ENCODE measurements around the gene ZNF248. TPM values are rescaled to one million over a fixed set of nuclear protein-coding genes. Genes with fewer than 3 reads are reported as not detected.

The ZNF248 gene
- total RNA-seq, 5 donors from 2014 or later (not counting 1 experiment from before 2014, with no cell fraction given): 7.0 to 15.6 (median 13.4) TPM

GRCh38 chr10:37872283-37872682 is 14.9 kb upstream of the ZNF248 start:
- Histone ChIP-seq H3K36me3 (ENCODE audit: control insufficient read depth in 2 of 2, extremely low read depth in 1 of 2, insufficient read depth in 1 of 2, low read length in 1 of 2) (no peaks in the 10 kb centered on the region), H3K27ac (ENCODE audit: low read length) (no peak overlapping the region), H3K9me3 (no peaks in the 10 kb centered on the region), H3K4me3 (ENCODE audit: control insufficient read depth in 1 of 2, extremely low read depth in 1 of 2, low read length in 1 of 2) (no peak overlapping the region), H3K4me1 (ENCODE audit: control insufficient read depth in 1 of 2, extremely low read depth in 1 of 2, insufficient read depth in 2 of 2, low read length in 2 of 2) (no peaks in the 10 kb centered on the region), H3K27me3 (replicated peaks in 1 of 2; ENCODE audit: control insufficient read depth in 2 of 2, extremely low read depth in 1 of 2, insufficient read depth in 2 of 2, low read length in 1 of 2) (no peaks in the 10 kb centered on the region)
- H3K4me3 Mint-ChIP-seq: no peak overlapping the region
- no CpG with 5 or more reads among the region's 5 CpGs for WGBS (ENCODE audit: insufficient coverage)
- no peaks in the 10 kb centered on the region for H3K36me3 Mint-ChIP-seq
- ATAC-seq (replicated peaks in 1 of 4): no peak
- no peaks in the 10 kb centered on the region for H3K4me1 Mint-ChIP-seq
- no peaks in the 10 kb centered on the region for H3K9me3 Mint-ChIP-seq
- POLR2A ChIA-PET: interaction anchor here in 1 of 2 donors (0.5 kb wide), 1 partner anchor 9 kb away, joined by 3 read pairs; no protein-coding TSS in a partner anchor
- H3K27ac Mint-ChIP-seq: no peak overlapping the region
- no peaks in the 10 kb centered on the region for H3K27me3 Mint-ChIP-seq
- no peak for DNase-seq
- CTCF ChIA-PET: no interaction called here

GRCh38 chr10:37871568-37872251 is 14.3 kb upstream of the ZNF248 start:
- POLR2A ChIA-PET: interaction anchor here in 1 of 2 donors (0.5 kb wide), 1 partner anchor 10 kb away, joined by 3 read pairs; no protein-coding TSS in a partner anchor

GRCh38 chr10:37871143-37871542 is 13.7 kb upstream of the ZNF248 start:
- ChIA-PET POLR2A (no interaction called here), CTCF (no interaction called here)
- Histone ChIP-seq H3K27me3 (replicated peaks in 1 of 2; ENCODE audit: control insufficient read depth in 2 of 2, extremely low read depth in 1 of 2, insufficient read depth in 2 of 2, low read length in 1 of 2) (no peaks in the 10 kb centered on the region), H3K36me3 (ENCODE audit: control insufficient read depth in 2 of 2, extremely low read depth in 1 of 2, insufficient read depth in 1 of 2, low read length in 1 of 2) (no peaks in the 10 kb centered on the region), H3K27ac (ENCODE audit: low read length) (no peak overlapping the region), H3K9me3 (no peaks in the 10 kb centered on the region), H3K4me1 (ENCODE audit: control insufficient read depth in 1 of 2, extremely low read depth in 1 of 2, insufficient read depth in 2 of 2, low read length in 2 of 2) (no peaks in the 10 kb centered on the region), H3K4me3 (ENCODE audit: control insufficient read depth in 1 of 2, extremely low read depth in 1 of 2, low read length in 1 of 2) (no peak overlapping the region)
- DNase-seq (no peak), ATAC-seq (replicated peaks in 1 of 4) (no peak)
- Mint-ChIP-seq H3K36me3 (no peaks in the 10 kb centered on the region), H3K27ac (no peak overlapping the region), H3K4me1 (no peaks in the 10 kb centered on the region), H3K27me3 (no peaks in the 10 kb centered on the region), H3K9me3 (no peaks in the 10 kb centered on the region), H3K4me3 (no peak overlapping the region)
- WGBS (ENCODE audit: insufficient coverage): no CpG with 5 or more reads among the region's 2 CpGs

More at GRCh38 chr10:37871568-37872251, 14.3 kb upstream of the ZNF248 start:
- H3K27me3 Mint-ChIP-seq: no peaks in the 10 kb centered on the region
- H3K27me3 ChIP-seq (replicated peaks in 1 of 2; ENCODE audit: control insufficient read depth in 2 of 2, extremely low read depth in 1 of 2, insufficient read depth in 2 of 2, low read length in 1 of 2): no peaks in the 10 kb centered on the region
- no peaks in the 10 kb centered on the region for H3K4me1 ChIP-seq (ENCODE audit: control insufficient read depth in 1 of 2, extremely low read depth in 1 of 2, insufficient read depth in 2 of 2, low read length in 2 of 2)
- CTCF ChIA-PET: no interaction called here
- no peaks in the 10 kb centered on the region for H3K36me3 Mint-ChIP-seq
- H3K27ac Mint-ChIP-seq: no peak overlapping the region
- H3K4me1 Mint-ChIP-seq: no peaks in the 10 kb centered on the region
- no peaks in the 10 kb centered on the region for H3K36me3 ChIP-seq (ENCODE audit: control insufficient read depth in 2 of 2, extremely low read depth in 1 of 2, insufficient read depth in 1 of 2, low read length in 1 of 2)
- WGBS (ENCODE audit: insufficient coverage): 64% methylated on average over 2 of the region's 7 CpGs
- DNase-seq: no peak
- no peaks in the 10 kb centered on the region for H3K9me3 ChIP-seq
- H3K4me3 Mint-ChIP-seq: no peak overlapping the region
- no peak for ATAC-seq (replicated peaks in 1 of 4)
- H3K9me3 Mint-ChIP-seq: no peaks in the 10 kb centered on the region
- H3K27ac ChIP-seq (ENCODE audit: low read length): no peak overlapping the region
- H3K4me3 ChIP-seq (ENCODE audit: control insufficient read depth in 1 of 2, extremely low read depth in 1 of 2, low read length in 1 of 2): no peak overlapping the region

- no peaks in the 10 kb centered on the region for H3K4me1 ChIP-seq (ENCODE audit: control insufficient read depth in 1 of 2, extremely low read depth in 1 of 2, insufficient read depth in 2 of 2, low read length in 2 of 2)
- POLR2A ChIA-PET: interaction anchor here in 1 of 2 donors (0.7 kb wide), 1 partner anchor 182 kb away, joined by 8 read pairs; no protein-coding TSS in a partner anchor
- no peak overlapping the region for H3K27ac Mint-ChIP-seq
- no peaks in the 10 kb centered on the region for H3K9me3 ChIP-seq
- H3K27me3 Mint-ChIP-seq: no peaks in the 10 kb centered on the region
- H3K4me1 Mint-ChIP-seq: no peaks in the 10 kb centered on the region
- no peak overlapping the region for H3K27ac ChIP-seq (ENCODE audit: low read length)
- ATAC-seq (replicated peaks in 1 of 4) (no peak), DNase-seq (no peak)
- CTCF ChIA-PET: no interaction called here
- no CpG with 5 or more reads among the region's 3 CpGs for WGBS (ENCODE audit: insufficient coverage)
- no peak overlapping the region for H3K4me3 Mint-ChIP-seq
- H3K9me3 Mint-ChIP-seq: no peaks in the 10 kb centered on the region
- no peaks in the 10 kb centered on the region for H3K36me3 Mint-ChIP-seq
- no peaks in the 10 kb centered on the region for H3K27me3 ChIP-seq (replicated peaks in 1 of 2; ENCODE audit: control insufficient read depth in 2 of 2, extremely low read depth in 1 of 2, insufficient read depth in 2 of 2, low read length in 1 of 2)
- no peaks in the 10 kb centered on the region for H3K36me3 ChIP-seq (ENCODE audit: control insufficient read depth in 2 of 2, extremely low read depth in 1 of 2, insufficient read depth in 1 of 2, low read length in 1 of 2)
- H3K4me3 ChIP-seq (ENCODE audit: control insufficient read depth in 1 of 2, extremely low read depth in 1 of 2, low read length in 1 of 2): no peak overlapping the region
Measured at GRCh38 chr10:37868796-37869195, 11.4 kb upstream of the ZNF248 start.

GRCh38 chr10:37865957-37866803 is 8.8 kb upstream of the ZNF248 start:
- Histone ChIP-seq H3K36me3 (ENCODE audit: control insufficient read depth in 2 of 2, extremely low read depth in 1 of 2, insufficient read depth in 1 of 2, low read length in 1 of 2) (no peaks in the 10 kb centered on the region), H3K4me1 (ENCODE audit: control insufficient read depth in 1 of 2, extremely low read depth in 1 of 2, insufficient read depth in 2 of 2, low read length in 2 of 2) (no peaks in the 10 kb centered on the region), H3K27ac (ENCODE audit: low read length) (no peak overlapping the region), H3K27me3 (replicated peaks in 1 of 2; ENCODE audit: control insufficient read depth in 2 of 2, extremely low read depth in 1 of 2, insufficient read depth in 2 of 2, low read length in 1 of 2) (no peaks in the 10 kb centered on the region), H3K4me3 (ENCODE audit: control insufficient read depth in 1 of 2, extremely low read depth in 1 of 2, low read length in 1 of 2) (no peak overlapping the region), H3K9me3 (no peaks in the 10 kb centered on the region)
- Mint-ChIP-seq H3K27ac (no peak overlapping the region), H3K9me3 (no peaks in the 10 kb centered on the region), H3K36me3 (no peaks in the 10 kb centered on the region), H3K27me3 (no peaks in the 10 kb centered on the region), H3K4me3 (no peak overlapping the region), H3K4me1 (peaks cover 0 to 2% (median 0%) of the 10 kb centered on the region in 3 donors)
- ChIA-PET POLR2A (interaction anchor here in 1 of 2 donors (0.6 kb wide), 1 partner anchor 127 kb away, joined by 3 read pairs; no protein-coding TSS in a partner anchor), CTCF (no interaction called here)
- no peak for ATAC-seq (replicated peaks in 1 of 4)
- peak in 1 of 35 experiments; percentile 8 for DNase-seq
- WGBS (ENCODE audit: insufficient coverage): 79% methylated on average over 5 of the region's 9 CpGs

GRCh38 chr10:37865264-37865663 is 7.9 kb upstream of the ZNF248 start:
- POLR2A ChIA-PET: no interaction called here

More at GRCh38 chr10:37865264-37865663, 7.9 kb upstream of the ZNF248 start:
- Mint-ChIP-seq H3K36me3 (no peaks in the 10 kb centered on the region), H3K27ac (no peak overlapping the region), H3K4me3 (no peak overlapping the region), H3K4me1 (peaks cover 0 to 6% (median 0%) of the 10 kb centered on the region in 3 donors), H3K27me3 (no peaks in the 10 kb centered on the region), H3K9me3 (no peaks in the 10 kb centered on the region)
- Histone ChIP-seq H3K4me1 (ENCODE audit: control insufficient read depth in 1 of 2, extremely low read depth in 1 of 2, insufficient read depth in 2 of 2, low read length in 2 of 2) (no peaks in the 10 kb centered on the region), H3K36me3 (ENCODE audit: control insufficient read depth in 2 of 2, extremely low read depth in 1 of 2, insufficient read depth in 1 of 2, low read length in 1 of 2) (no peaks in the 10 kb centered on the region), H3K9me3 (no peaks in the 10 kb centered on the region), H3K27me3 (replicated peaks in 1 of 2; ENCODE audit: control insufficient read depth in 2 of 2, extremely low read depth in 1 of 2, insufficient read depth in 2 of 2, low read length in 1 of 2) (no peaks in the 10 kb centered on the region), H3K4me3 (ENCODE audit: control insufficient read depth in 1 of 2, extremely low read depth in 1 of 2, low read length in 1 of 2) (no peak overlapping the region), H3K27ac (ENCODE audit: low read length) (no peak overlapping the region)
- CTCF ChIA-PET: no interaction called here
- no peak for ATAC-seq (replicated peaks in 1 of 4)
- no peak for DNase-seq
- no CpG with 5 or more reads among the region's 3 CpGs for WGBS (ENCODE audit: insufficient coverage)

All from T-cell (primary cell).